NCI-H187 (cell line): ENCODE data around the gene ACTRT3.
"Not testable (repeated sequence)": the region's sequence is repeated elsewhere in the genome, so short reads cannot be mapped to it uniquely, and the experiment has no call there.

Source experiments
- DNase-seq, 2 experiments: peaks; one replicate each; lab custom pipeline; 2025; lab: John Stamatoyannopoulos, UW

ACTRT3 gene

GRCh38 chr3:169772897-169773816 is 3.8 kb upstream of the ACTRT3 start, which contains the start of gene MYNN:
TSS of gene MYNN (plus strand) at chr3:169773396. CDS start at chr3:169774296, 900 bp downstream.
- peak; percentile 72 to 76 for DNase-seq

DNA sequence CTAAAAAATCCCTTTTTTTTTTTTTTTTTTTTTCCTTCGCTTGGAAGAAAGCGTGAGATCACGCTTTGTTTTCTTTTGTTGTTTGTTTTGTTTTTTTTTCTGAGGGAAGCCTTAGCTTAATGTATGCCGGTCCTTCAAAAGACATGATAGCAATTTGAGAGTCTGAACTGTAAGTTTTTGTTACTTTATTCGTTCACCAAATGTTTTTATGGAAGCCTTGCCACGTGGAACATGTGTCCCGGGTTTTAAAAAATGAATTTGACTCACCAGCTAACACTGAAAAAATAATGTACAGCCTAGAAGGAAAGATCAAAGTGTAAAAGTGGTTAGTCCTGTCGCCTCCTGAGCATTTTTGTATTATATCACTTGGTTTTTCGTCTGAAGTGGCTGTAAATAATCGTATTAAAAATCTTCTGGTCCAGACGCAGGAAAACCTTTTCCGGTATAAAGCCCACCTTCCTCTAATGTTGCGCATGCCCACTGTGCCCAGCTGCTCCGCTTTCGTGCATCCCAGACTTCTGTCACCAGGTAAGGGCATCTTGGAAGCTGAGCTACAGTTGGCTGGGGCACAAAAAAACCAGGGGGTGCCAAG is 3.0 kb upstream of the ACTRT3 start:
- peak; percentile 61 to 65 for DNase-seq

DNA sequence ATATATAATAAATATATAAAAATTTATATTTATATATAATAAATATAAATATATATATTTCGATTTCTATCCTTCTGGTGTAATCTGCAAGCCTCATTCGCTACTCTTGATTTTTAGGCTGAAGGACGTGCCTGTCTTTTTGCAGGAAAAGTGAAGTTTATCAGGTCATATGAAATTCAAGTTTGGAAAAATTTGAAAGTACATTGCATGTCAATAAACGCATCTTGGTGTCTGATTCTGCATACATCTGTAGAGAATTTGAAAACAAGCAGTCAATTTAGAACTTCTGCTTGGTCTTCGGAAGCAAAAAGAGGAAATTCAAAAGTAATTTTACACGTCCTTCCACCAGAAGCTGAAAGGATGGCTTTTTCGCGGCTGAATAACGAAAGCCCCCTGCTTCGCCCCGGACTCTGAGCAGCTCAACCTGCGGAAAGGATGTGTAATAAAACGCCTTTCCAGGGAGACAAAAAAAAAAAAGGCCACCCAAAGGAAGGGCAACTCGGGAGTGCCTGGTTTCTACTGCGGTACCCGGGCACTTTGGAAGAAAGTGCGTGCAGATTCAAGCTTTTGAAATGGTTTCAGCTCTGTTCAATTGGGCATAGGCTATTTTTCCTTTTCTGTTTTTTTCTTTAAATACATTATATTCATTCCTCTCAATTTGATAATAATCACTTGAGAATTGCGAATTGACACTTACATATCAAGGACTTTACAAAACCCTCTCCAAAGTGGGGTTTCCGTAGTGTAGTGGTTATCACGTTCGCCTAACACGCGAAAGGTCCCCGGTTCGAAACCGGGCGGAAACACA is 2.3 kb upstream of the ACTRT3 start:
- DNase-seq: peak; percentile 58 to 87

DNA sequence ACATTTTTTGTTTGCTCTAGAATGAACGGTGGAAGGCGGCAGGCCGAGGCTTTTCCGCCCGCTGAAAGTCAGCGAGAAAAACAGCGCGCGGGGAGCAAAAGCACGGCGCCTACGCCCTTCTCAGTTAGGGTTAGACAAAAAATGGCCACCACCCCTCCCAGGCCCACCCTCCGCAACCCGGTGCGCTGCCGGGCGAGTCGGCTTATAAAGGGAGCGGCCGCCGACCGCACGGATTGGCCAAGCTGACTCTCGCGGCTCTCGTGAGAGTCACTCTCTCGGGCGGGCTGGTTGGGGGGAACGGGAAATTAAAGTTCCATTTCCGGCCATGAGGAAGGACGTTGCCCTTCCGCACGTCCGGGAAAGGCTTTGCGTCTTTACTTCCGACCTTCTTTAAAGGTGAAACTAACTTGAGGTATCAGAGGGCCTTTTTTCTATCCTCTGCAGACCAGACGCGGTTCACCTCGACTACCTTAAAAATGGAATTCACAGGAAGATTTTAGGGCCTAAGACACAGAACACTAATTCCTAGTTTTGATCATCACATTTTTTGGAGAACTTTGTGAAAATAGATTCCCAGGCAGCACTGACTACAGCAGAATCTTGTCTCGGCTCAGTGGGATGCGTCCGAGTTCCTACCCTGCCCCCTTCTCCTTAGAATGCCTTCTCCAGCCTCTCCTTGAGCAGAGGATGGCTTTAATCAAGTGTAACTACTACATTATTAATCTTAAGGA is 4.3 kb downstream of the ACTRT3 start, which contains the start of gene TERC:
Gene TERC (minus strand): TSS at position 179 of the 731 bp plus-strand sequence.
- peak; percentile 68 to 79 for DNase-seq

GRCh38 chr3:169764312-169764881 is 5.0 kb downstream of the ACTRT3 start:
- DNase-seq: no peak

DNA sequence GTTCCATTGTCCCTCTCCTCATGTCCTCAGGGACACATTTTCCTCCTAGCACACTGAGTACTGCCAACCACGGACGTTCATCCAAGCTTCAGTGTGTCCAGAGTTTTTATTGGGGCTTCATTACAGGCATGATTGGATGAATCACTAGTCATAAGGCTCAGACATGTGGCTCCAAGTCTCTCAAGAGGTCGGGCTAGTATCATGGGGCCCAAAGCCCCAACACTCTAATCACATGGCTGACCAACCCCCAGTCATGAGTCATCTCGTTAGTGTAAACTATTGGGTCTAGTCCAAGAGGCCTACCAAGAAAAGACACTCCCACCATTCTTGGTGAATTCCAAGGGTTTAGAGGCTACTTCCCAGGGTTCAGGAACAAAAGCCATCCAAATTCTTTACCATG is 8.9 kb downstream of the ACTRT3 start:
- DNase-seq: no peak

DNA sequence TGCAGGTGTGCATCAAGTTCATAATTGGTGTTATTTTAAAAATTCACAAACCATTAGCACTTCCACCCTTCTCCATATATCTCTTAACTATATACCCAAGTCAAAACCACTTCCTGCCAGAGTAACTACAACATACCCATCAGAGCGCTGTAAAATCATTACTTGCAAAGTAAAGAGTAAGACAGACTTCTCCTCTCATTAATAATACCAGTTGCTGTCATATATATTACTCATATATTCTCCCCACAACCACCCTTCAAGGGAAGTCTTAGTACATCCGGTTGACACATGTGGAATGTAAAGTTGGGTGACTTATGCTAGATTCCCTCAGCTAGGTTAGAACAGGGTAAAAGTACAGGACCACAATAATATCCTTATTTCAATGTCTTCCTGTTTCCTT is 10.1 kb downstream of the ACTRT3 start:
- no peak for DNase-seq

GRCh38 chr3:169758359-169758994 is 10.9 kb downstream of the ACTRT3 start:
- no peak for DNase-seq

GRCh38 chr3:169755488-169755887 is 13.9 kb downstream of the ACTRT3 start:
- DNase-seq: no peak

- no peak for DNase-seq
These were observed 14.7 kb downstream of the ACTRT3 start for GRCh38 chr3:169754711-169755110.

DNA sequence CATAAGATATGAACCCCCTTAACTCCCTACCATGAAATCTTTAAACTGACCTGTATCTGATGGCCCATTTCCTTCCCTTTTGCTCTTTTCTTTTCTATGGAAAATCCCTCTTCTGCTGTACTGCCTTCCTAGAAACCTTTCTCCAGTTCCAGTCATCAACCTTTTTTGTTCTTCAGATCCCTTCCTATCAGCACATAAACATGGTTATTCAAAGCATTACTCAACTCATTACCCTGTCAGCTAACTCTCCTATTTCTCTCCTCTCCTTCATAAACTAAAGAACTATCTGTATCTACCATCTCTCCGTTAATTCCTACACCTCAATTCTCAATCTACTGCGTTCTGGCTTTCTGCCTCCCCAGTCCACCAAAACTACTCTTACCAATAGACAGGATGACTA is 17.5 kb downstream of the ACTRT3 start:
- DNase-seq: no peak

DNA sequence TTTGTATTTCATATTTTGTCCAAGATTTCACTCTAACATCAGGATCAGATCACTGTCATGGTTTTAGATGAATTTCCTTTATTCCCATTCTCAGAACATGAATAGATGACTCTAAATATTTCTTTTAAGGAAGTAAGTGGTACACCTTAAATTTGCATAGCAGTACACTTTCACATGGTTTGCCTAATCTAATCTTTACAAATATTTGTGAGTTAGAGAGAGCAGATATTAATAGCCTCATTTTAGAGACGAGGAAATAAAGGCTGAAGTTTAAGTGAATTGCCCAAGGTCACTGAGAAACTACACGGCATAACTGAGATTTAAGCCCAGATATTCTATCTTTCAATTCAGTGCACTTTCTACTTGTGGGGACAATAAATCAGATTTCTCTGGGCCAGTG is 18.7 kb downstream of the ACTRT3 start:
- DNase-seq: no peak

DNA sequence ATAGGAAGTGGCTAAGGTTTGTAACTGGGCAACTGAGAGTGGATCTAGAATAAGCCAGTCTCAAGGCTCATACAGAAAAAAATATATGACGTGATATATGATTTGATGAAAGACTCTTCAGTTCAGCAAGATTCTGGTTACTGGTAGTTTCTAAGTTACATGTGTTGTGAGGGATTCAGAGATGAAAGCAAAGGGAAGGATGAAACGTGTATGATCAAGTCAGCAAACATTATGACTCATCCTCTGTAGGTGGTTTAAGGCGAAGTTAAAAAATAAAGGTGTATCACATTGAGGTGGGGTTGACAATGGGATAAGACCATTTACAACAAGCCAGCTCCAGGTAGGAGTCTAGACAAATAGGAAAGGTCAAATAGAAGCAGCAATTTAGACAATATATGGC is 20.7 kb downstream of the ACTRT3 start:
- DNase-seq: no peak

GRCh38 chr3:169746924-169747323 is 22.4 kb downstream of the ACTRT3 start:
- DNase-seq: no peak

DNA sequence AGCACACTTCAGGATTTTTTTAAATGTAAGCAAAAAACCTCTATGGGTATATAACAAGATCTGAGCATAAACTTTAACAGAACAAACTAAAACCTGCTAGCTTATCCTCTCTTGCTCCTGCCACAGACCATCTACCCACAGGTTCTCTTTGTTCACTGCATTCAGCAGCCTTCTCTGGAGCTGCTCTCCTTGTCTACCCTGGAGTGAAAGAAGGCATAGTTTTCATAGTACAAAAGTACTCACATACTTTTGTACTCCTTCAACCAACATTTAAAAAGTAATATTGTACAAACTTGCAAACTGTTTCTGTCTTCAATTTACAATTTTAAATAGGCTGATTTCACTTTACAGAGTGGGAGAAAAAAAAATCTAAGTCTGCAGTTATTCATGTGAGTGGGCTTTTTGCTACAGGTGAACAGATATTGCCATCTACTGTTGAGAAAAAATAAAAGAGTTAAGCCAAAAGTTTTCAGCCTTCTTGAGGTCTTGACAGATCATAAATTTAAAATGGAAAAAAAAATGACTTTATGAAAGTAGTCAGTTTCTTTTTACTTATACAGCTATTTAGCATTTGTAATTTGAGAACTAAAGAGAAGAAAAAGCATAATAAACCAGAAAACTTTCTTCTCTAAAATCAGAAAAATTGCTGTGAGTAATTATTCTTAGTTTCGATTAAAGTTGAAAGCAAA is 24.9 kb downstream of the ACTRT3 start:
- DNase-seq: no peak

DNA sequence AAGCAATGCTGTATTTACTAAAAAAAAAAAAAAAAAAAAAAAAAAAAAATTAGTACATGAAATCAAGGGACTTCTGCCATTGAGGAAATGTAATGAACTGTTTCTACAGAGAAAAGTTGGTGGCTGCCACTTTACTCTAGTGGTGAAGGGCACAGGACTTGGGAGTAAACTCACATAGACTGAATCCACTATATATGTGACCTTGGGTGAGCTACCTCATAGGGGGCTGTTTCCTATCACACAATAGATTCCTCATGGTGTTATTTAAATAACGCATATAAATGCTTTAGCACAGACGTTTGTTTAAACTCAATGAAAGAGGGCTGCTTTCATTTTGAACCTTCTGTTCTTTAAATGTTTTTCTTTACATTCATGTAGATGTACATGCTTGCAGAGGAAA is 30.3 kb downstream of the ACTRT3 start:
- DNase-seq: no peak

- DNase-seq: not testable (repeated sequence)
These were observed 37.5 kb downstream of the ACTRT3 start for GRCh38 chr3:169731857-169732256.

DNA sequence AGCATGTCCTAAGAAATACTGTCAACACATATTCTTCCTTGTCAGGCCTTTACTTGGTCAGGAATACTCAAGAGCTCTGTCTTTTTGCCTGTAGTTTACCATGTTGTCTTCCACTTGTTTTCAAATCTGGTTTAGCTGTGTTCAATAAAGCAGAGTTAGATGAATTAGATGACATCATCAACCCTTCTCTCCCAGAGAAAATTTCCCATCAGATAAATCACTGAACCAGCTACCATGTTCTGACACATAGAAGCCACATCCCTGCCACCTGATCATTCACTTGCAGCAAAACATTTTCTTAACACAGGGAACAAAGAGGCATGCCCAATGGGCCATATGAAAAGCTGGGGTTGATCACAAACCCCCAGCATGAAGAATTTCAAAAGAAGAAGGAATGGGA is 46.6 kb downstream of the ACTRT3 start:
- no peak for DNase-seq

DNA sequence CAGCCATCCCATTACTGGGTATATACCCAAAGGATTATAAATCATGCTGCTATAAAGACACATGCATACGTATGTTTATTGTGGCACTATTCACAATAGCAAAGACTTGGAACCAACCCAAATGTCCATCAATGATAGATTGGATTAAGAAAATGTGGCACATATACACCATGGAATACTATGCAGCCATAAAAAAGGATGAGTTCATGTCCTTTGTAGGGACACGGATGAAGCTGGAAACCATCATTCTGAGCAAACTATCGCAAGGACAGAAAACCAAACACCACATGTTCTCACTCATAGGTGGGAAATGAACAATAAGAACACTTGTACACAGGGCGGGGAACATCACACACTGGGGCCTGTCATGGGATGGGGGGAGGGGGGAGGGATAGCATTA is 50.9 kb downstream of the ACTRT3 start:
- not testable (repeated sequence) for DNase-seq
